Astrocyte (in vitro differentiated cells and primary cell): ENCODE measurements around the gene CACNA1E. TPM values are rescaled to one million over a fixed set of nuclear protein-coding genes. Genes with fewer than 3 reads are reported as not detected.

Experiments
- DNase-seq: peaks from one replicate; pipeline ENCODE4 v3.0.0-alpha.2; 2010; ENCODE audit warnings: low read depth
- FAIRE-seq: peaks from 2 replicates; lab custom pipeline; 2011; peaks lifted over from hg19 to GRCh38; lab: Jason Lieb, UNC
- H2AFZ ChIP-seq: 2 replicates; pipeline ENCODE4 v1.6.0; 2012; ENCODE audit warnings: low read depth, low read length, inconsistent platforms
- H3K27ac ChIP-seq: 2 replicates; pipeline ENCODE4 v1.5.1; 2011; ENCODE audit warnings: low read depth, low read length, inconsistent platforms
- H3K27me3 ChIP-seq: 2 replicates; pipeline ENCODE4 v1.6.0; 2011; ENCODE audit warnings: low read length, inconsistent platforms; ENCODE audit not compliant: insufficient read depth
- H3K36me3 ChIP-seq: 2 replicates; pipeline ENCODE4 v1.5.1; 2011; ENCODE audit warnings: low read length, inconsistent platforms; ENCODE audit not compliant: insufficient read depth
- H3K4me1 ChIP-seq: 2 replicates; pipeline ENCODE4 v1.5.1; 2011; ENCODE audit warnings: low read length, inconsistent platforms; ENCODE audit not compliant: insufficient read depth
- H3K4me2 ChIP-seq: 2 replicates; pipeline ENCODE4 v1.6.0; 2012; ENCODE audit warnings: low read length, inconsistent platforms
- H3K4me3 ChIP-seq: 2 replicates; pipeline ENCODE4 v1.5.1; 2011; ENCODE audit warnings: low read depth, mild to moderate bottlenecking, low read length, inconsistent platforms; ENCODE audit not compliant: insufficient read depth
- H3K79me2 ChIP-seq: 2 replicates; pipeline ENCODE4 v1.6.0; 2012; ENCODE audit warnings: mild to moderate bottlenecking, low read length, inconsistent platforms; ENCODE audit not compliant: insufficient read depth
- H3K9ac ChIP-seq: 2 replicates; pipeline ENCODE4 v1.6.0; 2012; ENCODE audit warnings: mild to moderate bottlenecking, low read length, inconsistent platforms
- H3K9me3 ChIP-seq: 2 replicates; pipeline ENCODE4 v1.5.1; 2012; ENCODE audit warnings: low read depth, mild to moderate bottlenecking, low read length, inconsistent platforms; ENCODE audit not compliant: insufficient read depth
- H4K20me1 ChIP-seq: 2 replicates; pipeline ENCODE4 v1.6.0; 2012; ENCODE audit warnings: low read length, inconsistent platforms; ENCODE audit not compliant: insufficient read depth
- H3K27ac Mint-ChIP-seq: one replicate; pipeline ENCODE4 v1.8.0; 2021; ENCODE audit warnings: mild to moderate bottlenecking, mixed read lengths; ENCODE audit not compliant: unreplicated experiment
- H3K27me3 Mint-ChIP-seq: one replicate; pipeline ENCODE4 v1.8.0; 2021; ENCODE audit warnings: low read depth, mixed read lengths; ENCODE audit not compliant: unreplicated experiment
- H3K36me3 Mint-ChIP-seq: one replicate; pipeline ENCODE4 v1.8.0; 2021; ENCODE audit warnings: low read depth, mixed read lengths; ENCODE audit not compliant: unreplicated experiment
- H3K4me1 Mint-ChIP-seq: one replicate; pipeline ENCODE4 v1.8.0; 2021; ENCODE audit warnings: low read depth, mixed read lengths; ENCODE audit not compliant: unreplicated experiment
- H3K4me3 Mint-ChIP-seq: one replicate; pipeline ENCODE4 v1.8.0; 2021; ENCODE audit warnings: mild to moderate bottlenecking, moderate library complexity, mixed read lengths; ENCODE audit not compliant: unreplicated experiment
- H3K9me3 Mint-ChIP-seq: one replicate; pipeline ENCODE4 v1.8.0; 2021; ENCODE audit warnings: mild to moderate bottlenecking, mixed read lengths; ENCODE audit not compliant: unreplicated experiment
- EZH2 ChIP-seq: IDR thresholded peaks from 2 replicates; pipeline ENCODE4 v1.6.1; 2012; ENCODE audit warnings: mild to moderate bottlenecking, low read length, inconsistent platforms; ENCODE audit not compliant: insufficient read depth
- total RNA-seq: library from RNA; stranded (reverse); gene quantifications from 2 replicates; pipeline ENCODE4 v1.2.1, GENCODE V29; 2021
- TF ChIP-seq, protein P1 (sequence below): IDR thresholded peaks from 2 replicates; pipeline ENCODE4 v1.5.1; 2011; ENCODE audit warnings: low read depth, mild to moderate bottlenecking, inconsistent platforms, low read length, moderate library complexity; ENCODE audit not compliant: insufficient read depth

The CACNA1E gene
- total RNA-seq, 1 donor from 2014 or later = 0.07 TPM

DNA sequence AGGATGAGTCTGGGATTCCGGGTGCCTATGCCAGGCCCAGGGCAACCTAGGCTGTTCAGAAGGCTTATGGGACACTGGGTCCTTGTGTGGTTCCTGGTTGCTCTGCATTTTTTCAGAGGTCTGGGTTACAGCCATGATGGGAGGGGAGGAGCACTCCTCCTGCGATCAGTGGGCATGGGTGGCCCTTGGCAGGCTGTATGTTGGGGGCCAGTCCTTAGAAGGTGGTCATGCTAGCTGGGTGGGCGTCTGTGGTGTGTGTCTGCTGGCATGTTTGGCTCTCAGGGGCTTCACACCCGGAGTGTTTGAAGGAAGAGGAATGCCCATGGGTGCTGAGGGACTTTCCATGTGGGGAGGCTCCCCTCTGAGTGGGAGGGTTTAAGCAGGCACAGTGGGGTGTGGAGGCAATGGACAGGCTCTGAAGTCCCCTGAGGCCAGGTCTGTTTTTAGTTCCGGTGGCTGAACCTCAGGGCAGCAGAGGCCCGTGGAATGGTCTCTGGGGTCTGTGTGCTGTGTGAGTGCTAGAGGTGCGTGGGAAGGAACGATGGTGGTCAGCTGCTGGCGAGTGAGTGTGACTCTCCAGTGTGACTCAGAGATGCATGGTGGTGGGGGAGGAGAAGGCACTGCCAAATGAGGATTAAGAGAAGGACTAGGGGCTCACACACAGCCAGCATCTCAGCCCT is 25.3 kb downstream of the CACNA1E start:
- H3K79me2 ChIP-seq = no peaks in the 10 kb centered on the region
- H3K27me3 Mint-ChIP-seq = peaks cover 18% of the 10 kb centered on the region
- H3K4me1 Mint-ChIP-seq = peaks cover 9% of the 10 kb centered on the region
- no peak overlapping the region for H3K4me3 Mint-ChIP-seq
- DNase-seq = peak; percentile 41
- no peak overlapping the region for H3K27ac ChIP-seq
- H3K4me2 ChIP-seq = peak overlapping the region; percentile 26
- peak overlapping the region; percentile 0 for H3K9ac ChIP-seq
- H2AFZ ChIP-seq = no peak overlapping the region
- FAIRE-seq = no peak
- no peak overlapping the region for H3K27ac Mint-ChIP-seq
- no peaks in the 10 kb centered on the region for H3K27me3 ChIP-seq
- no peaks in the 10 kb centered on the region for H3K36me3 ChIP-seq
- no peaks in the 10 kb centered on the region for H4K20me1 ChIP-seq
- H3K9me3 ChIP-seq = no peaks in the 10 kb centered on the region
- no peak overlapping the region for H3K4me3 ChIP-seq
- TF ChIP-seq, protein P1, sequence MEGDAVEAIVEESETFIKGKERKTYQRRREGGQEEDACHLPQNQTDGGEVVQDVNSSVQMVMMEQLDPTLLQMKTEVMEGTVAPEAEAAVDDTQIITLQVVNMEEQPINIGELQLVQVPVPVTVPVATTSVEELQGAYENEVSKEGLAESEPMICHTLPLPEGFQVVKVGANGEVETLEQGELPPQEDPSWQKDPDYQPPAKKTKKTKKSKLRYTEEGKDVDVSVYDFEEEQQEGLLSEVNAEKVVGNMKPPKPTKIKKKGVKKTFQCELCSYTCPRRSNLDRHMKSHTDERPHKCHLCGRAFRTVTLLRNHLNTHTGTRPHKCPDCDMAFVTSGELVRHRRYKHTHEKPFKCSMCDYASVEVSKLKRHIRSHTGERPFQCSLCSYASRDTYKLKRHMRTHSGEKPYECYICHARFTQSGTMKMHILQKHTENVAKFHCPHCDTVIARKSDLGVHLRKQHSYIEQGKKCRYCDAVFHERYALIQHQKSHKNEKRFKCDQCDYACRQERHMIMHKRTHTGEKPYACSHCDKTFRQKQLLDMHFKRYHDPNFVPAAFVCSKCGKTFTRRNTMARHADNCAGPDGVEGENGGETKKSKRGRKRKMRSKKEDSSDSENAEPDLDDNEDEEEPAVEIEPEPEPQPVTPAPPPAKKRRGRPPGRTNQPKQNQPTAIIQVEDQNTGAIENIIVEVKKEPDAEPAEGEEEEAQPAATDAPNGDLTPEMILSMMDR = no peak
- TF ChIP-seq EZH2 = no peak
- H3K36me3 Mint-ChIP-seq = no peaks in the 10 kb centered on the region
- peaks cover 6% of the 10 kb centered on the region for H3K9me3 Mint-ChIP-seq
- no peaks in the 10 kb centered on the region for H3K4me1 ChIP-seq

DNA sequence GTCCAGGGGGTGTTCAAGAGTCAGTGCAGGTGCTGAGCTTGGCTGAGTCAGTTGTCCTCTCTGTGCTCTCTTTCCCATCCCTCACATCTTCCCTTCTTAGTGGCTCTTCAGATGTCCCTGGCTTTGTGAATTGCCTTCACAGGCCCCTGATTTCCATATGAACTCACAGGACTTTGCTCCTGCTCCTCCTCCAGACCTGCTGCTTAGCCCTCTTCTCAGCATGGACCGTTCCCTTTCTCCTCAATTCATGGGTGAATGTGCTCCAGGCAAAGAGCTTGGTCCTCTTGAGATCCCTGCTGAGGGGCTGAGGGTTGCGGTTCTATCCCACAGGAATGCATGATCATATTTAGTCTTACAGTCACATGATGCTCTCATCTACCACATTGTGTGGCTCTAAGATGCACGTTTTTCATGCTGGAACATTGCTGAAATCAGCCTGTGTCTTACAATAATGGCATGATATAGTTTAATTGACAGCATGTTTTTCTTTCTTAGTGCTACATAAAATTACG is 30.5 kb downstream of the CACNA1E start:
- peaks cover 43% of the 10 kb centered on the region for H3K27me3 Mint-ChIP-seq
- Histone ChIP-seq H3K9ac (no peak overlapping the region), H3K9me3 (no peaks in the 10 kb centered on the region), H3K36me3 (no peaks in the 10 kb centered on the region), H3K27ac (no peak overlapping the region), H3K27me3 (no peaks in the 10 kb centered on the region), H4K20me1 (no peaks in the 10 kb centered on the region), H2AFZ (no peak overlapping the region), H3K4me2 (no peak overlapping the region), H3K4me1 (no peaks in the 10 kb centered on the region), H3K79me2 (no peaks in the 10 kb centered on the region), H3K4me3 (no peak overlapping the region)
- DNase-seq (peak; percentile 26), FAIRE-seq (no peak)
- H3K36me3 Mint-ChIP-seq = no peaks in the 10 kb centered on the region
- peaks cover 6% of the 10 kb centered on the region for H3K4me1 Mint-ChIP-seq
- H3K9me3 Mint-ChIP-seq = peaks cover 2% of the 10 kb centered on the region
- no peak overlapping the region for H3K27ac Mint-ChIP-seq
- TF ChIP-seq EZH2 = no peak
- TF ChIP-seq, protein P1 = no peak
- H3K4me3 Mint-ChIP-seq = no peak overlapping the region
